ENCODE data around the gene TMEM234.

The TMEM234 gene

GRCh38 chr1:32201011-32201855 lies 20.9 kb downstream of the TMEM234 start:
- H3K4me3 ChIP-seq (ENCODE audit: low read depth, low read length) = peak overlapping the region; percentile 61

- peak within 1 kb of the TSS; percentile 61 for H3K4me3 ChIP-seq (ENCODE audit: low read depth, low read length)
Observed at GRCh38 chr1:32200226-32201010, 21.7 kb downstream of the TMEM234 start, which contains the start of gene CCDC28B. TSS of gene CCDC28B (plus strand) at chr1:32200595. CDS start at chr1:32201936, 1,341 bp downstream.

GRCh38 chr1:32199717-32200072 lies 22.5 kb downstream of the TMEM234 start:
- peak overlapping the region; percentile 61 for H3K4me3 ChIP-seq (ENCODE audit: low read depth, low read length)

- H3K4me3 ChIP-seq (ENCODE audit: low read depth, low read length) = no peak overlapping the region
Observed at GRCh38 chr1:32199043-32199716, 23.0 kb downstream of the TMEM234 start.

GRCh38 chr1:32198237-32199042 lies 23.7 kb downstream of the TMEM234 start:
- no peak overlapping the region for H3K4me3 ChIP-seq (ENCODE audit: low read depth, low read length)

GRCh38 chr1:32197837-32198236 lies 24.3 kb downstream of the TMEM234 start:
- no peak overlapping the region for H3K4me3 ChIP-seq (ENCODE audit: low read depth, low read length)

GRCh38 chr1:32197074-32197473 lies 25.1 kb downstream of the TMEM234 start:
- H3K4me3 ChIP-seq (ENCODE audit: low read depth, low read length) = no peak overlapping the region

GRCh38 chr1:32195972-32196823 lies 26.0 kb downstream of the TMEM234 start:
- H3K4me3 ChIP-seq (ENCODE audit: low read depth, low read length) = no peak overlapping the region

GRCh38 chr1:32195531-32195930 lies 26.6 kb downstream of the TMEM234 start:
- H3K4me3 ChIP-seq (ENCODE audit: low read depth, low read length) = no peak overlapping the region

- no peak overlapping the region for H3K4me3 ChIP-seq (ENCODE audit: low read depth, low read length)
Observed at GRCh38 chr1:32194984-32195383, 27.2 kb downstream of the TMEM234 start.

GRCh38 chr1:32192220-32192948 lies 29.8 kb downstream of the TMEM234 start:
- H3K4me3 ChIP-seq (ENCODE audit: low read depth, low read length) = no peak overlapping the region

GRCh38 chr1:32187850-32188249 lies 34.3 kb downstream of the TMEM234 start:
- no peak overlapping the region for H3K4me3 ChIP-seq (ENCODE audit: low read depth, low read length)

- no peak overlapping the region for H3K4me3 ChIP-seq (ENCODE audit: low read depth, low read length)
Observed at GRCh38 chr1:32186491-32186890, 35.7 kb downstream of the TMEM234 start.

GRCh38 chr1:32186077-32186476 lies 36.1 kb downstream of the TMEM234 start:
- H3K4me3 ChIP-seq (ENCODE audit: low read depth, low read length) = no peak overlapping the region

GRCh38 chr1:32184650-32185049 lies 37.5 kb downstream of the TMEM234 start:
- H3K4me3 ChIP-seq (ENCODE audit: low read depth, low read length) = no peak overlapping the region

GRCh38 chr1:32182060-32182459 lies 40.1 kb downstream of the TMEM234 start:
- H3K4me3 ChIP-seq (ENCODE audit: low read depth, low read length) = no peak overlapping the region

GRCh38 chr1:32181563-32181962 lies 40.6 kb downstream of the TMEM234 start:
- no peak overlapping the region for H3K4me3 ChIP-seq (ENCODE audit: low read depth, low read length)

- H3K4me3 ChIP-seq (ENCODE audit: low read depth, low read length) = no peak overlapping the region
Observed at GRCh38 chr1:32181065-32181464, 41.1 kb downstream of the TMEM234 start.

Measured in iPS-11a (cell line).